Measurements from ENCODE around the gene RBM3. TPM values are rescaled to one million over a fixed set of nuclear protein-coding genes. Genes with fewer than 3 reads are reported as not detected.

RBM3 gene
- total RNA-seq, 1 experiment from 2014 or later, result 375 TPM

DNA sequence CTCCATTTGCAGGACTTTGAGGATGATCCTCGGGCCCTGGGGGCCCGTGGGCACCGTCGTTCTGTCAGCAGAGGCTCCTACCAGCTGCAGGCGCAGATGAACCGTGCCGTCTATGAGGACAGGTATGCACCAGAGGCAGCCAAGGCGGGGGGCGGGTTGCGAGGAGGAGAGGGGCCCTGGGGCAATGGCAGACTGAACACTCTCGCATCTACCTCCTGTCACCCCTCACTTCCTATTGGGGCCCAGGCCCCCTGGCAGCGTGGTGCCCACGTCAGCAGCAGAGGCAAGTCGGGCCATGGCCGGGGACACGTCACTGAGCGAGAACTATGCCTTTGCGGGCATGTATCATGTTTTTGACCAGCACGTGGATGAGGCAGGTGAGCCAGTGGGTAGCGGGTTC is 25.1 kb downstream of the RBM3 start:
- BruUV-seq (replicated peaks), result no TSS peak
- intact Hi-C loops (cut with micrococcal nuclease), result loop anchor here (5.0 kb wide), 1 partner anchor 122 kb away; the partner anchor contains the start of gene FTSJ1
- H3K79me2 ChIP-seq (ENCODE audit: low read length), result peaks cover 10% of the 10 kb centered on the region
- CTCF ChIA-PET, result no interaction called here
- no peaks in the 10 kb centered on the region for H3K9me3 ChIP-seq (ENCODE audit: low read length)
- peaks cover 5% of the 10 kb centered on the region; the same call in 1 of the 2 replicates for H3K36me3 ChIP-seq (ENCODE audit: low read depth, low read length)
- H3K4me1 ChIP-seq (ENCODE audit: insufficient read depth, low read length), result peaks cover 8% of the 10 kb centered on the region
- POLR2A ChIA-PET (ENCODE audit: unreplicated experiment), result no interaction called here
- H4K20me1 ChIP-seq (ENCODE audit: low read length), result no peaks in the 10 kb centered on the region
- H3K9ac ChIP-seq (ENCODE audit: low read length), result no peak overlapping the region
- no peak overlapping the region for H3K4me3 ChIP-seq (ENCODE audit: low read length)
- no peak overlapping the region for H3K4me2 ChIP-seq (ENCODE audit: low read length)
- TF ChIP-seq, protein P1, sequence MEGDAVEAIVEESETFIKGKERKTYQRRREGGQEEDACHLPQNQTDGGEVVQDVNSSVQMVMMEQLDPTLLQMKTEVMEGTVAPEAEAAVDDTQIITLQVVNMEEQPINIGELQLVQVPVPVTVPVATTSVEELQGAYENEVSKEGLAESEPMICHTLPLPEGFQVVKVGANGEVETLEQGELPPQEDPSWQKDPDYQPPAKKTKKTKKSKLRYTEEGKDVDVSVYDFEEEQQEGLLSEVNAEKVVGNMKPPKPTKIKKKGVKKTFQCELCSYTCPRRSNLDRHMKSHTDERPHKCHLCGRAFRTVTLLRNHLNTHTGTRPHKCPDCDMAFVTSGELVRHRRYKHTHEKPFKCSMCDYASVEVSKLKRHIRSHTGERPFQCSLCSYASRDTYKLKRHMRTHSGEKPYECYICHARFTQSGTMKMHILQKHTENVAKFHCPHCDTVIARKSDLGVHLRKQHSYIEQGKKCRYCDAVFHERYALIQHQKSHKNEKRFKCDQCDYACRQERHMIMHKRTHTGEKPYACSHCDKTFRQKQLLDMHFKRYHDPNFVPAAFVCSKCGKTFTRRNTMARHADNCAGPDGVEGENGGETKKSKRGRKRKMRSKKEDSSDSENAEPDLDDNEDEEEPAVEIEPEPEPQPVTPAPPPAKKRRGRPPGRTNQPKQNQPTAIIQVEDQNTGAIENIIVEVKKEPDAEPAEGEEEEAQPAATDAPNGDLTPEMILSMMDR (conservative IDR thresholded peaks at IDR 0.05; ENCODE audit: low read depth, low read length), result no peak
- no peak for TF ChIP-seq EZH2phosphoT487 (IDR thresholded peaks at IDR 0.05; ENCODE audit: borderline replicate concordance, low read length)
- no peak for TF ChIP-seq EZH2 (IDR thresholded peaks at IDR 0.05; ENCODE audit: low read length, unreplicated experiment)
- no peaks in the 10 kb centered on the region for H3K9me2 ChIP-seq (replicated peaks; ENCODE audit: low read length)
- H2AFZ ChIP-seq (ENCODE audit: low read length), result no peak overlapping the region
- no peak for ATAC-seq
- no peaks in the 10 kb centered on the region for H3K27me3 ChIP-seq (ENCODE audit: low read length)
- no peaks in the 10 kb centered on the region for H3F3A ChIP-seq (ENCODE audit: low read length, unreplicated experiment)
- no peak for DNase-seq
- H3K27ac ChIP-seq (ENCODE audit: low read length), result no peak overlapping the region

DNA sequence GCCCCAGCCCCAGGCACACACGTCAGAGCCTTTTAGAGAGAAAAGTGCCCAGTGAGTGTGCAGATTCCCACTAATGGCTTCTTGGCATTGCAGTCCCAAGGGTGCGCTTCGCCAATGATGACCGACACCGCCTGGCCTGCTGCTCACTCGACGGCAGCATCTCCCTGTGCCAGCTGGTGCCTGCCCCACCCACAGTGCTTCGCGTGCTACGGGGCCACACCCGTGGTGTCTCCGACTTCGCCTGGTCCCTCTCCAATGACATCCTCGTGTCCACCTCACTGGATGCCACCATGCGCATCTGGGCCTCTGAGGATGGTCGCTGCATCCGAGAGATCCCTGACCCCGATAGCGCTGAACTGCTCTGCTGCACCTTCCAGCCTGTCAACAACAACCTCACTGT is 25.9 kb downstream of the RBM3 start:
- Histone ChIP-seq H3K27me3 (ENCODE audit: low read length) (no peaks in the 10 kb centered on the region), H3K79me2 (ENCODE audit: low read length) (peaks cover 10% of the 10 kb centered on the region), H2AFZ (ENCODE audit: low read length) (no peak overlapping the region), H3K36me3 (ENCODE audit: low read depth, low read length) (peaks cover 5% of the 10 kb centered on the region; the same call in 1 of the 2 replicates), H3K9me3 (ENCODE audit: low read length) (no peaks in the 10 kb centered on the region), H3K4me3 (ENCODE audit: low read length) (no peak overlapping the region), H3K27ac (ENCODE audit: low read length) (no peak overlapping the region), H3K4me1 (ENCODE audit: insufficient read depth, low read length) (peaks cover 8% of the 10 kb centered on the region), H3K9ac (ENCODE audit: low read length) (no peak overlapping the region), H3K9me2 (replicated peaks; ENCODE audit: low read length) (no peaks in the 10 kb centered on the region), H4K20me1 (ENCODE audit: low read length) (no peaks in the 10 kb centered on the region), H3K4me2 (ENCODE audit: low read length) (no peak overlapping the region), H3F3A (ENCODE audit: low read length, unreplicated experiment) (no peaks in the 10 kb centered on the region)
- ChIA-PET POLR2A (ENCODE audit: unreplicated experiment) (no interaction called here), CTCF (no interaction called here)
- no TSS peak for BruUV-seq (replicated peaks)
- no peak for DNase-seq
- TF ChIP-seq EZH2 (IDR thresholded peaks at IDR 0.05; ENCODE audit: low read length, unreplicated experiment) (no peak), EZH2phosphoT487 (IDR thresholded peaks at IDR 0.05; ENCODE audit: borderline replicate concordance, low read length) (no peak)
- TF ChIP-seq, protein P1 (conservative IDR thresholded peaks at IDR 0.05; ENCODE audit: low read depth, low read length), result no peak
- no peak for ATAC-seq
- intact Hi-C loops (cut with micrococcal nuclease), result no loop called here

DNA sequence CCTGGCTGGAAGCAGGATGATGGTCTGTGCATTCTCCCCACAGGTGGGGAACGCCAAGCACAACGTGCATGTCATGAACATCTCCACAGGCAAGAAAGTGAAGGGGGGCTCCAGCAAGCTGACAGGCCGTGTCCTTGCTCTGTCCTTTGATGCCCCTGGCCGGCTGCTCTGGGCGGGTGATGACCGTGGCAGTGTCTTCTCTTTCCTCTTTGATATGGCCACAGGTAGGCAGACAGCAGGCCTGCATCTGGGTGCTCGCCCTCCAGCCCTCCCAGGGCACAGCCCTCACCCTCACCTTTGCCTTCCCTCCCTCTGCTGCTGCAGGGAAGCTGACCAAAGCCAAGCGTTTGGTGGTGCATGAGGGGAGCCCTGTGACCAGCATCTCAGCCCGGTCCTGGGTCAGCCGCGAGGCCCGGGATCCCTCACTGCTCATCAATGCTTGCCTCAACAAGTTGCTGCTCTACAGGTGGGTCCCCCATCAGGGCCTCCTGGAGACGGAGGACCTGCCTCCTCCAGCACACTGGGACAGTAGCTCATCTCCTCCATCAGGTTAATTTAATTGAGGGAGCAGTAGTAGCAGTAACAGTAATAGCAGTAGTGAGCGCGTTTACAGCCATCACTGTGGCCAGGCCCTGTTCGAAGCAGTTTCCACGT is 27.6 kb downstream of the RBM3 start:
- Histone ChIP-seq H3K27me3 (ENCODE audit: low read length) (no peaks in the 10 kb centered on the region), H3F3A (ENCODE audit: low read length, unreplicated experiment) (no peaks in the 10 kb centered on the region), H3K9ac (ENCODE audit: low read length) (no peak overlapping the region), H2AFZ (ENCODE audit: low read length) (no peak overlapping the region), H3K4me2 (ENCODE audit: low read length) (no peak overlapping the region), H3K79me2 (ENCODE audit: low read length) (peaks cover 10% of the 10 kb centered on the region), H3K4me1 (ENCODE audit: insufficient read depth, low read length) (peaks cover 8% of the 10 kb centered on the region), H3K4me3 (ENCODE audit: low read length) (no peak overlapping the region), H4K20me1 (ENCODE audit: low read length) (no peaks in the 10 kb centered on the region), H3K27ac (ENCODE audit: low read length) (no peak overlapping the region), H3K9me3 (ENCODE audit: low read length) (no peaks in the 10 kb centered on the region), H3K36me3 (ENCODE audit: low read depth, low read length) (peaks cover 5% of the 10 kb centered on the region; the same call in 1 of the 2 replicates), H3K9me2 (replicated peaks; ENCODE audit: low read length) (no peaks in the 10 kb centered on the region)
- no peak for DNase-seq
- no TSS peak for BruUV-seq (replicated peaks)
- CTCF ChIA-PET, result no interaction called here
- no peak for TF ChIP-seq EZH2phosphoT487 (IDR thresholded peaks at IDR 0.05; ENCODE audit: borderline replicate concordance, low read length)
- TF ChIP-seq, protein P1 (conservative IDR thresholded peaks at IDR 0.05; ENCODE audit: low read depth, low read length), result no peak
- no peak for TF ChIP-seq EZH2 (IDR thresholded peaks at IDR 0.05; ENCODE audit: low read length, unreplicated experiment)
- POLR2A ChIA-PET (ENCODE audit: unreplicated experiment), result no interaction called here
- intact Hi-C loops (cut with micrococcal nuclease), result no loop called here
- no peak for ATAC-seq
